GM10248 (cell line): ENCODE measurements around the gene SIKE1.
"Not testable (repeated sequence)": the region's sequence is repeated elsewhere in the genome, so short reads cannot be mapped to it uniquely, and the experiment has no call there.

Experiments
- CTCF ChIA-PET: fragments of 300-600 bp; sonication (Branson Sonifier 250); formaldehyde crosslinking; extraction: SDS; loops from one replicate; lab custom pipeline; 2021; ENCODE audit warnings: antibody characterized with exemption; lab: Yijun Ruan, JAX
- POLR2A ChIA-PET: fragments of 350-650 bp; sonication (Branson Sonifier 250); formaldehyde crosslinking; extraction: SDS; loops from one replicate; lab custom pipeline; 2020; ENCODE audit warnings: antibody characterized with exemption; lab: Yijun Ruan, JAX
- DNase-seq: peaks from one replicate; pipeline ENCODE4 v3.0.0; 2012; ENCODE audit errors: extremely low spot score
- CTCF ChIP-seq: IDR thresholded peaks from 2 replicates; pipeline ENCODE4 v1.5.1; 2012; ENCODE audit warnings: mild to moderate bottlenecking, low read depth; ENCODE audit errors: extremely low read depth, missing control alignments, control extremely low read depth

Gene SIKE1

GRCh38 chr1:114780344-114781226 is at the start of gene SIKE1:
SIKE1 (minus strand) TSS chr1:114780685; CDS start chr1:114780607, 78 bp downstream.
- POLR2A ChIA-PET = no interaction called here
- DNase-seq = peak; percentile 94
- no peak for TF ChIP-seq CTCF
- CTCF ChIA-PET = no interaction called here

GRCh38 chr1:114830075-114830474 is 49.6 kb upstream of the SIKE1 start:
- DNase-seq, CTCF ChIA-PET, POLR2A ChIA-PET: not testable (repeated sequence)

- no peak for TF ChIP-seq CTCF
- DNase-seq = no peak
- ChIA-PET POLR2A (no interaction called here), CTCF (no interaction called here)
Observed at GRCh38 chr1:114828251-114828650, 47.8 kb upstream of the SIKE1 start.

GRCh38 chr1:114821978-114822377 is 41.5 kb upstream of the SIKE1 start:
- POLR2A ChIA-PET = no interaction called here
- TF ChIP-seq CTCF = no peak
- no peak for DNase-seq
- CTCF ChIA-PET = no interaction called here

GRCh38 chr1:114820392-114820791 is 39.9 kb upstream of the SIKE1 start:
- no peak for DNase-seq
- CTCF ChIA-PET = no interaction called here
- no peak for TF ChIP-seq CTCF
- POLR2A ChIA-PET = no interaction called here

- ChIA-PET CTCF (no interaction called here), POLR2A (no interaction called here)
- DNase-seq = no peak
- no peak for TF ChIP-seq CTCF
Observed at GRCh38 chr1:114819869-114820268, 39.4 kb upstream of the SIKE1 start.

GRCh38 chr1:114804449-114804848 is 24.0 kb upstream of the SIKE1 start:
- POLR2A ChIA-PET, DNase-seq, CTCF ChIA-PET: not testable (repeated sequence)
